RKO (cell line): ENCODE data around the gene SETD1B.
A peak's percentile ranks its signal among the peaks of the same experiment; 100 is the strongest.

ENCODE experiments used
- DNase-seq: peaks from one replicate; pipeline ENCODE4 v3.0.0-alpha.2; 2016; ENCODE audit warnings: low spot score

The SETD1B gene

DNA sequence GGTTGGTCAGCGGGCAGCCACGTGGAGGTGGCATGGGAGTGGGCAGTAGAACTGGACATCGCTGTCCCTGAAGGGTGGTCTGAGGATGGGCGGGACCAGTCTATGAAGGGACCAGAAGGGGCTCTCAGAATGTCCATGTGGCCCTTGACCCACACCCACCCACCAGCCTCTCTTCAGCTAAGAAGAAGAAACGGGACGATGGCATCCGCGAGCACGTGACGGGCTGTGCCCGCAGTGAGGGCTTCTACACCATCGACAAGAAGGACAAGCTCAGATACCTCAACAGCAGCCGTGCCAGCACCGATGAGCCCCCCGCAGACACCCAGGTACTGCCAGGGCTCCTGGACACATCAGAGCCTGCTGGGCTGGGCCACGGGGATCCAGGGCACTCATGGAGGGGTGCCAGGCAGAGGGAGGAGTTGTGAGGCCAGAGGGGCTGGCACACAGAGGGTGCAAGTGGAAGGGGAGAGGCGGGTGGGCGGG lies 21.3 kb downstream of the SETD1B start:
- no peak for DNase-seq

DNA sequence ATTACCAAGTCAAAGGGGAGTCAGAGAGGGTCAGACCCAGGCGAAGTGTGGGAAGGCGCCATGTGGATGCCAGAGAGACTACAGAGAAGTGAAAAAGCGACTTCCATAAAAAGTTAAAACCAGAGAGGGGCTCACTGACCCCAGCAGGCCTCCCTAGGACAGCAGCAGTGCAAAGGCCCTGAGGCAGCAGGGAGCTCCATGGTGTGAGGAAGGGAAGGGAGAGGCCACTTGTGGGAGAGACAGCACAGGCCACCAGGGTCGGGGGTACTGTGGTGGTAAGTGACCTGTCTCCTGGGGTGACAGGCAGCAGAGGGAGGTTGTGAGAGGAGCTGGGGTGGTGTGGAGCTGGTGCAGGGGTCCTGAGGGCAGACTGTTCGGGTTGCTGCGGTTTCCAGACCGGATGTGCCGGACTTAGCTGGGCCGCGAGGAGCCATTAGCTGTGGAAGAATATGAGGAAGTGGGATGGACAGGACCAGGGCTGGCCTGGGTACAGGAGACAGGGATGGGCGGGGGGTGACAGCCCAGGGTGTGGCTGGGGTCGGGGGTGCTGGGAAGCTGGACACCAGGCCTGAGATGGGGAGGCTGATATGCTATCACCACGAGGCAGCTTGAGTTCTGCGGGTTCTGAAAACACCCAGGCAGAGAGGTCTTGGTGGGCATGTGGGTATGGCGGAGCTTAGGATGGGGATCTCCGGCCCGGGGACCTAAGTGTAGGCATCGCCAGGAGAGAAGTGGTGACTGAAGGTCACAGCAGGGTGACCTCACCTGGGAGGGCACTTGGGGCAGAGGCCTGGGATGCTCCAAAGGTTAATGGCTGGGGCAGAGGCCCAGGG lies 22.7 kb downstream of the SETD1B start:
- DNase-seq = no peak

DNA sequence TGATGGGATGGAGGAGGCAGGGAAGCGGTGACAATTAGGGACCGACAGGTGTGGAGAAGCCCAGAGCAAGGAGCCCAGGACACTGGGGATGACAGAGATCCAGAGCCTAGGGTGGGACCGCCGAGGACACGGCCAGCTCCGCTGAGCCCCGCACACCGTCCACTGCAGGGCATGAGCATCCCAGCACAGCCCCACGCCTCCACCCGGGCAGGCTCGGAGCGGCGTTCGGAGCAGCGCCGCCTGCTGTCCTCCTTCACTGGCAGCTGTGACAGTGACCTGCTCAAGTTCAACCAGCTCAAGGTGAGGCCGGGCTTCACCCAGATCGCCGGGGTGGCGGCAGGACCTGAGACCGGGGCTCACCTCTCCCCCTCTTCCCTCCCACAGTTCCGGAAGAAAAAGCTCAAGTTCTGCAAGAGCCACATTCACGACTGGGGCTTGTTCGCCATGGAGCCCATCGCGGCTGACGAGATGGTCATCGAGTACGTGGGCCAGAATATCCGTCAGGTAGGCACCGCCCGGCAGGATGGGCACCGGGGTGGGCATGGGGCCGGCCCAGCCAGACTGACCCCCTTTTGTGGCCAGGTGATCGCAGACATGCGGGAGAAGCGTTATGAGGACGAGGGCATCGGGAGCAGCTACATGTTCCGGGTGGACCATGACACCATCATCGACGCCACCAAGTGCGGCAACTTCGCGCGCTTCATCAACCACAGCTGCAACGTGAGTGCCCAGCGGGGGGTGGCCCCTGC lies 23.7 kb downstream of the SETD1B start:
- DNase-seq = no peak

DNA sequence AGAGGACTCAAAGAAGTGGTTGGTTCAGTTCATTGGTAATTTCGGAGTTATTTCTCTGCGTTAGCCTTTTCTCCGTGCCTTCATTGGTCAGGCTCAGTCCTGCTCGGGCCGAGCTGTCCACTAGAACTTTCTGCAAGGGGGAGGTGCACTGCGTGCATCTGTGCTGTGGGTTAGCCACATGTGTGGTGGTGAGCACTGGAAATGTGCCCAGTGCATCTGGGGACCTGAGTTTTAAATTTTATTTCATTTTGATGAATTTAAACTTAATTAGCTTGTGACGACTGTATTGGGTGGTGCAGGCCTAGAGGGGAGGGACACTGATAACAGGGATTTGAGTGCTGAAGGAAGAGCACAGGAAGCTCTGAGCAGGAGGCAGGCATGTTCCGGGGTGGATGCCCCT lies 24.5 kb downstream of the SETD1B start:
- no peak for DNase-seq

DNA sequence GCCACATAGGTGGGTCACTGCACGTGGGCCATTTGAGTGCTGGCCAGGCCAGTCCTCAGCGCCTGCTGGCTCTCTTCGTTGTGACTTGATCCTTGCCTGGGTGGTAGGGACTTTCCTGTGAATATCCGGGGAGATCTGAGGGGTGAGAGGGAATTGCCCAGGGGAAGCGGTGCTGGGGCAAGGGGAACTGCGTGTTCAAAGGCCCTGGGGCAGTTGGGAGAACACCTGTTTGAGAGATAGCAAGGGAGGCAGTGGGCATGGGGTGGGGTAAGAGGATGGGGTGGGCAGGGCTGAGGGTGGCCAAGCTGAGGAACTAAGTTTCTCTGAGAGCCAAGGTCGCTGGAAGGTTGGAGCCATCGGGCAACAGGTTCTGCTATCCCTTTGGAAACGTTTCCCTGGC lies 25.0 kb downstream of the SETD1B start:
- no peak for DNase-seq

DNA sequence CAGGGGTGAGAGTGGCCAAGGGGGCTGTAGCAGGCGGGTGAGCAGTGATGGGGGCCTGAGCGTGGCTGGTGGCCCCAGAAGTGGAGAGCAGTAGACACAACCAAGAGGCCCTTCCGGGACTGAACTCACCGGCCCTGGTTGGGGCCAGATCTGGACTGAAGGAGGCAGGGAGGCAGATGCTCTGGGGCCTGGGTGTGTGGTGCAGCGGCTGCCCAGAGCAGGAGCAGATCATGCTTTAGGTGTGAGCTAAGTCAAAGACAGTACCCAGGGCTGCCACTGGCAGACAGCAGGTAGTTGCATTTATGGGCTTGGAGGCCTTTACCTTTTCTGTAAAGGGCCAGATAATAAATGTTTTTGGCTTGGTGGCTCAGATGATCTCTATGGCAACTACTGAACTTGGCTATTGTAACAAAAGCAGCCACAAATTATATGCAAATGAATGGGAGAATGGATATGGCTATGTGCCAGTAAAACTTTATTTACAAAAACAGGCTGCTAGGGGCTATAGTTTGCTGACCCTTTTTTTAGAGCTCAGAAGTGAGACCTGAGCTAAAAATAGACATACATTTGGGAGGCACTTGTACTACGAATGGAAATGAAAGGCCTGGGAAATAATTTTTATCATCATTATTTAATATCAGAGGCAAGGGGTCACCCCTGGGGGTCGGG lies 25.6 kb downstream of the SETD1B start:
- no peak for DNase-seq

DNA sequence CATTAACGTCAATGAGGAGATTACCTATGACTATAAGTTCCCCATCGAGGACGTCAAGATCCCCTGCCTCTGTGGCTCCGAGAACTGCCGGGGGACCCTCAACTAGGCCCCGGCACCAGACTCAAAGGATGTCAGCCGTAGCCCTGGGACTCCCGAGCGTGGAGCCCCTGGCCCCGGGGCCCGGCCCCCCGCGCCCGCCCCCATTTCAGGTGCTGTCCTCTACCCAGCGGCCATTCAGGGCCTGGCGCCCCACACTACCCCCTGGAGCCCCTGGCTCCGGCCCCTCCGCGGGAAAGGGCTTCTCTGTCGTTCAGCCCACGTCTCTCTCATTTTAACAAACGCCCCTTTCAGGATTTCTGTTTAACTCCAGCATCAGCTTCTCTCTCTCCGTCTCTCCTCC lies 26.3 kb downstream of the SETD1B start:
- DNase-seq = no peak

DNA sequence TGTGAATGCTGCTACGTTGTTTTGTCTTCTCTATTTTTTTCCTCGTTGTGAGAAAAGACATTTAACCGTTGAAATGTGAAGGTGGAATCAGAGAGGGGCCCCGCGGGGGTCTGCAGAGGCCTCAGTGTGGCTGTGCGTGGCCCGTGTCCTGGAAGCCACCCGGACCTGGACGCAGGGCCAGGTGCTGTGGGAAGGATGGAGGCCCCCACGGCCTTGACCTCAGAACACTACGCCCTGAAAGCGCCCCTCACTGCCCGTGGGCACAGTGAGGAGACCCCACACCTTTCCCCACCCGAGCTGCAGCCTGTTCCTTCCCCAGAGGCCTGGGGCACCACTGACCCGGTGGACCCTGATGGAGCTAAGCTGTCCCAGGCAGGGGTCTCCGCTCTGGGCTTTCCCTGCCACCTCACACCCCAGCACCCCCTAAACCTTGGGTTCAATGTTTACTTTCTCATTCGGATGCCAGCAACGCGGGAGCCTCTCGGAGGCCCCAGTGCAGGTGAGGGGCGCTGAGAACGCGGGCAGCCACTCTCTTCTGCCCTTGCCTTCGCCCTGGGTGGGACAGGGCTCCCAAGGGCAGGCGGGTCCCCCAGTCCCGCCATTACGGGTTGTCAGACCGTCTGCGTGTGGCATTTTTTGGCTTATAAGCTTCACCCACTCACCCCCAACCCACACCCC lies 26.9 kb downstream of the SETD1B start:
- DNase-seq = no peak

DNA sequence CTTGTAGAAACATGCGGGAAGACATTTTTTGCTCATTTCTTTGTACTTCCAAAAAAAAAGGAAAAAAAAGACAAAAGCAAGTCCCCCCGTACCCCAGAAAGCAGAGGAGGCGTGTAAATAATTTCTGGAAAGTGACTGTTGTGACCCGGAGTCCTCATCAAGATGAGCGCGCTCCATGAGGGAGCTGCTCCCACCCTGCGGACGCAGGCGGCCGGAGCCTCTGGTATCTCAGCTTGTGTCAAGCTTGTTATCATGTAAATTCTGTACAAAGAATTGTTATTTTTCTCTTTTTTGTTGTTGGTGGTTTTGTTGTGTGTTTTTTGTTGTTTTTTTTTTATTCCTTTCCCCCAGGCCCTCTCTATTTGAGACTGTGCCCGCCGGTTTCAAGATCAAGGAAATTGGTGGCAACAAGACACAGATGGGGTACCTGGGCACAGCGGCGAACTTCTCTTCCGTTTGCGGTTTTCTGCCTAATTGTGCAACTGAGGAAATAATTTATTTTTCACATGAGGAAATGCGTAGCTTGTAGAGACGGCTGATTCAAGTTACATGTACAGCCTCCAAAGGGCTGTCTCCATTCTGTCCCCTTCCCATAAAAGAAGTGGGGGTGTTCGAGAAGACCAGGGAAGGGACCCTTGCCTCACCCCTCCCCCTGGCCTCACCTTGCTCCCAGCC lies 27.9 kb downstream of the SETD1B start:
- DNase-seq = no peak

DNA sequence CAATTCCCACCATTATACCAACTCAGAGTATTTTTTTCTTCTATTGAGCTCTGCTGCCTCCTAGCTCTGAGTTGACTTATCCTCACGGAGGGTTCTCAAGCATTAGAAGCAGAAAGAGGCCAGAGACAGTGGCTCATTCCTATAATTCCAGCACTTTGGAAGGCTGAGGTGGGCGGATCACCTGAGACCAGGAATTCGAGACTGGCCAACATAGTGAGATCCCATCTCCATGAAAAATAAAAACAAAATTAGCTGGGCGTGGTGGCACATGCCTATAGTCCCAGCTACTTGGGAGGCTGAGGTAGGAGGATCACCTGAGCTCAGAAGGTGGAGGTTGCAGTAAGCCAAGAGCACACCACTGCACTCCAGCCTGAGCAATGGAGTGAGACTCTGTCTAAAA lies 33.9 kb downstream of the SETD1B start:
- DNase-seq = peak; percentile 17

DNA sequence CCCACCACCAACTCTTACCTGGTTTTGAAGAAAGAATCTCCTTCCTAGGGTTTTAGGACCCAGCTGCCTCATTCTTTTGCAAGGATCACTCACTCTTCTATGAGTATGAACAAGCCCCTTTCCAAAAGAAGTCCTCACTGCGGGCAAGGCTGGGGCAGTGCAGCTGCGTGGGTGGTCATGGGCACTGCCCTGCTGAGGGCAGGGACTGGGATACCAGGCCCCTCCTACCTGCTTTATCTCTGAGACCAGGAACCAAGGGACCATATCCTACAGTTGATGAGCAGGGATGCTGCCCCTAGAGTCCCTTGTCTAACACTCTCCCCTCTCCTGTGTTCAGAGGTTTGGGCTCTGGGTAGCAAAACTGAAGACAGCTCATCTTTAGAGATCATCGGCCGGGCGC lies 34.3 kb downstream of the SETD1B start:
- DNase-seq = peak; percentile 23

DNA sequence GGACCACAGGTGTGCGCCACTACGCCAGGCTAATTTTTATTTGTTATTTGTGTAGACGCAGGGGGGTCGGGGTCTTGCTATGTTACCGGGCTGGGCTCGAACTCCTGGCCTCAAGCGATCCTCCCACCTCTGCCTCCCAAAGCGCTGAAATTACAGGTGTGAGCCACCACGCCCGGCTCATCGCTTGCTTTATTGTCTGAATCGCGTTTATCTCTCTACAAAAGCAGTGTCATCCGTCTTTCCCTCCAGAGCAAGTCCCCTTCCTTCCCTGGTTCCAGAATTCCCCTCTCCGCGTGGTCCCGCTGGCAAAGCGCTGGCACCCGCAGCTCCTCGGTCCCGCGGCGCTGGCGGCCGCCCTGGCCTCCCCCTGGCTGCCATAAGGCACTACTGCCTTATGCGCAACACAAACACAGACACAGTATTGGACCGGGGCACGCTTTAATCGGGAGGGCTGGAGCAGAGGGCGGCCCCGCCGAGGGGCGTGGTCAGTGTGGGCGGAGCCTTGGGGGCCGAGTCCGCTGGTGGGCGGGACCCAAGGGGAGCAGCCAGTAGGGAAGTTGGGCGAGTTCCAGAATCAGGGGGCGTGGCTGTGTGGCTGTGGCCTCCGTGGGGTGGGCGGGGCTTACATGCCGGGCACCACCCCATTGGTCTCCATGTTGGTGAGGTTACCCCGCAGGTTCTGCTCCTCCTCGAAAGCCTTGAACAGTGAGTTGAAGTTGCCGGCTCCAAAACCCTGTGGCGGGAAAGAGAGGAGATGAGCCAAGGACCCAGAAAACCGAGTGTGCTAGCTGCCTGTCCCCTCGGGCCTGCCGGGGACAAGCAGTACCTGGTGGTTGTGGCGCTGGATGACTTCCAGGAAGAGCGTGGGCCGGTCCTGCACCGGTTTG lies 35.5 kb downstream of the SETD1B start:
- DNase-seq = peak; percentile 95

DNA sequence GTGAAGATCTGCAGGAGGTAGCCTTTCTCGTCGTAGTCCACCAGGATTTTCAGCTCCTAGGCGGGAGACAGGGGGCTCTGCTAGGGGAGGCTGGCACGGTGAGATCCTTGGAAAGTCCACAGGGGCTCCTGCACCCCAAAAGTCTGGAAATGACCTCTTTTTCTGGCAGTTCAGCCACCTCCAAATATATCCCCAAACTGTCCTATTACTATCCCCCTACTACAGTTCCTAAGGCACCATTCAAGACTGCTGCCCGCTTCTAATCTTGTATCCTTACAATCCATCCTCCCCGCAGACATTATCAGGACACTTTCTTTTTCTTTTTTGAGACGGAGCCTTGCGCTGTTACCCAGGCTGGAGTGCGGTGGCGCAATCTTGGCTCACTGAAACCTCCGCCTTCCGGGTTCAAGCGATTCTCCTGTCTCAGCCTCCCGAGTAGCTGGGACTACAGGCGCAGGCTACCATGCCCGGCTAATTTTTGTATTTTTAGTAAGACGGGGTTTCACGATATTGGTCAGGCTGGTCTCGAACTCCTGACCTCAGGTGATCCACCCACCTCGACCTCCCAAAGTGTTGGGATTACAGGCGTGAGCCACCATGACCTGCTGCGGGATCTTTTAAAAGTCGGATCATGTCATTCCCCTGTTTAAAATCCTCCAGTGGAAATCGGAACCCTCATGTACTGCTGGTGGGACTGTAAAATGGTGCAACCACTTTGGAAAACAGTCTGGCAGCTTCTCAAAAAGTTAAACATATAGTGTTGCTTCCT lies 36.4 kb downstream of the SETD1B start:
- DNase-seq = peak; percentile 17

DNA sequence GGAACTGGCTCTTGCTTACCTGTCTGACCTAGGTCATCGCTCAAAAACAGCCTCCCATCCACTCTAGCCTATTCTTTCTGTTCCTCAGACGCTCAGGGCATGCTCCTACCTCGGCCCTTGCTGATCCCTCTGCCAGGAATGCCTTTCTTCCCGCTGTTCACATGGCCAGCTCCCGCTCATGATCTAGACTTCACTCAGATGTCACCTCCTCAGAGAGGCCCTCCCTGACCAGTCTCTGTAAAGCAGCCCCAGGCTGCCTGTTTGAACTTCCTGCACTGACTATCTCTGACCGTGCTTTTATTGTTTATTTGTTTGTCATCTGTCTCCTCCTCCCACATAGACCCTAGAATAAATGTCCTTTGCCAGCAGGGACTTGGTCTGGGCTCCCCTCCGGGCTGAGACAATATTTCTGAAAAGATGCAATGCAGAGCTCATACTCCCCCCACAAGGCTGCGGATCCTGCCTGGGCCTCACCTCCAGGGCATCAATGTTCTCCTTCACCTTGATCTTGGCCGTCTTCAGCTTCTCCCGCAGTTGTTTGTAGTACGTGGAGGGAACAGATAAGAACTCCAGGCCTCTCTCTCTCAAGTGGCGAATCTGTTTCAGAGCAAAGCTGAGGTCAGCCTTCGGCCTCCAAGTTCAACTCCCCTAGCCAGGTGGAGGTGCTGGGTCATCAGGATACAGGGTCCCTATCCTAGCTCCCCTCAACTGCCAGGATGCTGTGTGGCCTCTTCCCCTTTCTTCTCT lies 39.6 kb downstream of the SETD1B start:
- DNase-seq = no peak

DNA sequence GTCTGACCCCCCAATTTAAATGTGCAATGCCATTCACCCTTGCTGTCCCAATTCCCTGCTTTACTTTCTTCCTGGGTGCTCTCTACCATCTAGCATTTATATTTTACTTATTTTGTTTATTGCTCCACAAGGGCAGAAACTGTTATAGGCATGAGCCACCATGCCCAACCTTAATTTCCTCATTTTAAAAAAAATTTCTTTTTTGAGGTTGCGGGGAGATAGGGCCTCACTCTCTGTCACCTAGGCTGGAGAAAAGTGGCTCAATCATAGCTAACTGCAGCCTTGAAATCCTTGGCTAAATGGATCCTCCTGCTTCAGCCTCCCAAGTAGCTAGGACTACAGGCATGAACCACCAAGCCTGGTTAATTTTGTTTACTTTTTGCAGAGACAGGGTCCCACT lies 41.9 kb downstream of the SETD1B start:
- DNase-seq = no peak

DNA sequence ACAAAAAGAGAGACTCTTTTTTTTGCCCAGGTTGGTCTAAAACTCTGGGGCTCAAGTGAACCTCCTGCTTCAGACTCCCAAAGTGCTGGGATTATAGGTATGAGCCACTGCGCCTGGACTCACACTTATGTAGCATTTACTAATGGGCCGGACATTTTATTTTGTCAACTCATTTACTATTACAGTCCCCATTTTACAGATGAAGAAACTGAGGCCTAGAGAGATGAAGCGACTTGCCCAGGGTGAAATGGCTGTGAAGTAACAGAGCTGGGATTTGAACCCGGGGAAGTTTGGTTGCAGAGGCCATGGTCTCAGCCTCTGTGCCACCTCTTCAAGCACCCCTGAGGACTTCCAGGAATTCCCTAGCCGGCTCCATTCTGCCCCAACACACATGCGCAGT lies 45.4 kb downstream of the SETD1B start:
- no peak for DNase-seq

DNA sequence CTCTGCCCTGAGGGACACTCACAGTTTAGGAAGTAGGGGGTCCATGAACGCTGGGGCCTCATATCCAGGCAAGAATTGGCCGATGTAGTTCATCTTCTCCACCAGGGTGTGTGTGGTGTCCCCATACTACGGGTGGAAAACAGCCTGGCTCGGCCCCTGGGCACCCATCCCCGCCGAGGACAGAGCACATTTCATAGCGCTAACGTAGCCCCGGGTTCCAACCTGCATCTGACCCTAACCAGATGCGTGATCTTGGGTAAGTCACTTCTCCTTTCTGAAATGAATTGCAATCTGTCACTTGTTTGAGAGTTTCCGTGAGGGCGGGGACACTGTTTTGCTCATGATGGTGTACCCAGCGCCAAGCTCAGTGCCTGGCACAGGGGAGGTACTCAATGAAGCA lies 45.9 kb downstream of the SETD1B start:
- DNase-seq = no peak

DNA sequence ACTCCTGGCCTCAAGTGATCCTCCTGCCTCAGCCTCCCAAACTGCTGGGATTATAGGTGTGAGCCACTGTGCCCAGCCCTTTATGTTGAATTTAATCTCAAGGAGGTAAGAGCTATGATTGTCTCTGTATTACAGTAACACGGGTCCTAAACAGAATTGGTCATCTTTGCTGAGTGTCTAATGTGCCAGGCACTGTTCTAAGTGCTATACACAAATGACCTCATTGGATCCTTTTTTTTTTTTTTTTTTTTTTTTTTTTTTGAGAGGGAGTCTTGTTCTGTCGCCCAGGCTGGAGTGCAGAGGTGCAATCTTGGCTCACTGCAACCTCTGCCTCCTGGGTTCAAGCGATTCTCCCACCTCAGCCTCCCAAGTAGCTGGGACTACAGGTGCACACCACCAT lies 48.6 kb downstream of the SETD1B start:
- peak; percentile 26 for DNase-seq
